ENCODE data around the gene CCDC85C. TPM values are rescaled to one million over a fixed set of nuclear protein-coding genes. Genes with fewer than 3 reads are reported as not detected.
A peak's percentile ranks its signal among the peaks of the same experiment; 100 is the strongest.

CCDC85C gene
- total RNA-seq, 6 experiments from 2014 or later = 31.3 to 41.4 (median 34.3) TPM

GRCh38 chr14:99519931-99520421 lies 84.0 kb downstream of the CCDC85C start:
- H3K36me3 Mint-ChIP-seq (ENCODE audit: low read depth) = peaks cover 5% of the 10 kb centered on the region; the same call in 1 of the 2 replicates

GRCh38 chr14:99519347-99519881 lies 84.6 kb downstream of the CCDC85C start:
- Mint-ChIP-seq H3K36me3 (ENCODE audit: low read depth) (peaks cover 5% of the 10 kb centered on the region; the same call in 1 of the 2 replicates), H3K9me3 (no peaks in the 10 kb centered on the region), H3K27ac (no peak overlapping the region), H3K4me3 (no peak overlapping the region), H3K27me3 (ENCODE audit: insufficient read depth) (peaks cover 3% of the 10 kb centered on the region), H3K4me1 (ENCODE audit: low read depth) (peaks cover 25% of the 10 kb centered on the region)
- DNase-seq = no peak
- TF ChIP-seq CTCF (IDR thresholded peaks at IDR 0.05) = no peak

More at GRCh38 chr14:99519931-99520421, 84.0 kb downstream of the CCDC85C start:
- Mint-ChIP-seq H3K27ac (no peak overlapping the region), H3K4me3 (no peak overlapping the region), H3K27me3 (ENCODE audit: insufficient read depth) (peaks cover under 1% of the 10 kb centered on the region; the same call in 1 of the 2 replicates), H3K4me1 (ENCODE audit: low read depth) (peaks cover 30% of the 10 kb centered on the region), H3K9me3 (no peaks in the 10 kb centered on the region)
- no peak for TF ChIP-seq CTCF (IDR thresholded peaks at IDR 0.05)
- DNase-seq = no peak

GRCh38 chr14:99518441-99519346 lies 85.3 kb downstream of the CCDC85C start:
- DNase-seq = no peak
- Mint-ChIP-seq H3K36me3 (ENCODE audit: low read depth) (peaks cover 5% of the 10 kb centered on the region; the same call in 1 of the 2 replicates), H3K27ac (no peak overlapping the region), H3K4me1 (ENCODE audit: low read depth) (peaks cover 17% of the 10 kb centered on the region), H3K4me3 (no peak overlapping the region), H3K9me3 (no peaks in the 10 kb centered on the region), H3K27me3 (ENCODE audit: insufficient read depth) (peaks cover 4% of the 10 kb centered on the region)
- peak; percentile 100 for TF ChIP-seq CTCF (IDR thresholded peaks at IDR 0.05)

- Mint-ChIP-seq H3K27ac (no peak overlapping the region), H3K4me1 (ENCODE audit: low read depth) (peaks cover 8% of the 10 kb centered on the region), H3K9me3 (no peaks in the 10 kb centered on the region), H3K4me3 (no peak overlapping the region), H3K27me3 (ENCODE audit: insufficient read depth) (peaks cover 4% of the 10 kb centered on the region), H3K36me3 (ENCODE audit: low read depth) (peaks cover 5% of the 10 kb centered on the region; the same call in 1 of the 2 replicates)
- DNase-seq = no peak
- TF ChIP-seq CTCF (IDR thresholded peaks at IDR 0.05) = no peak
Measured at GRCh38 chr14:99517643-99518381, 86.2 kb downstream of the CCDC85C start.

GRCh38 chr14:99516871-99517642 lies 87.0 kb downstream of the CCDC85C start:
- peaks cover 4% of the 10 kb centered on the region for H3K27me3 Mint-ChIP-seq (ENCODE audit: insufficient read depth)
- DNase-seq = no peak

More at GRCh38 chr14:99516871-99517642, 87.0 kb downstream of the CCDC85C start:
- no peak for TF ChIP-seq CTCF (IDR thresholded peaks at IDR 0.05)
- Mint-ChIP-seq H3K4me1 (ENCODE audit: low read depth) (peaks cover 4% of the 10 kb centered on the region), H3K36me3 (ENCODE audit: low read depth) (peaks cover 5% of the 10 kb centered on the region; the same call in 1 of the 2 replicates), H3K27ac (no peak overlapping the region), H3K9me3 (no peaks in the 10 kb centered on the region), H3K4me3 (no peak overlapping the region)
